NCI-H82 treated with DMSO at 0.1 percent for 48 hours (cell line): ENCODE results near the gene CCDC87.
"Not testable (repeated sequence)": the region's sequence is repeated elsewhere in the genome, so short reads cannot be mapped to it uniquely, and the experiment has no call there.

Source experiments
- DNase-seq: peaks from one replicate; lab custom pipeline; 2025; ENCODE audit not compliant: unreplicated experiment; lab: John Stamatoyannopoulos, UW

The CCDC87 gene

DNA sequence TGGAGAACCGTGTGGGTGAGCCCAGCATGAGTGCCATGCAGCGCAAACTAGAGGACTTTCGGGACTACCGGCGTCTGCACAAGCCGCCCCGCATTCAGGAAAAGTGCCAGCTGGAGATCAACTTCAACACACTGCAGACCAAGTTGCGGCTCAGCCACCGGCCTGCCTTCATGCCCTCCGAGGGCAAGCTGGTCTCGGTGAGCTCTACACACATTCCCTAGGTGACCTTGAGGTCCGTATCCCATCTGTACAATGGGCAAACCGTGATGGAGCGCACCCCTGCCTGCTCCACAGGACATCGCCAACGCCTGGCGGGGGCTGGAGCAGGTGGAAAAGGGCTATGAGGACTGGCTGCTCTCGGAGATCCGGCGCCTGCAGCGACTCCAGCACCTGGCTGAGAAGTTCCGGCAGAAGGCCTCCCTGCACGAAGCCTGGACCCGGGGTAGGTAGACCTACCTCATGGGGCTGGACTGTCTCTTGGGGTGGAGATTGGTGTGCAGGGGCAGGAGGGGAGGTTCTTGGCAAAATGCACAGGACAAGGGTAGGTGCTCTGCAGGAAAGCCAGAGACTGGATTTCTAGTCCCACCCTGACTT lies 35.0 kb downstream of the CCDC87 start:
- no peak for DNase-seq

DNA sequence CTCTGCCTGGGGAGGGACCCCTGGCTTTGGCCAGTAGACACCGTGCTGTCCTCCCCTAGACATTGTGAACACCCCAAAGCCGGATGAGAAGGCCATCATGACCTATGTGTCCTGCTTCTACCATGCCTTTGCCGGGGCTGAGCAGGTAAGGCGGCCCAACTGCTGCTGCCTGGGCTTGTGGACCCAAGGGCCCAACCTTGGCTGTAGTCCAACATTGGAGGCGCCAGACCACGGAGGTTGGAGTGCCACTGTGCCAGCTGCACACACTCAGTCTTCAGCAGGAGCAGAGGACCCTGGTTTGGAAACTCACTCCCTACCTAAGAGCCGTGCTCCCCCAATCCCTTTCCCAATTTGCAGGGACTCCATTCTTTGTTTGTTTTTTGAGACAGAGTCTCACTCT lies 36.8 kb downstream of the CCDC87 start:
- no peak for DNase-seq

DNA sequence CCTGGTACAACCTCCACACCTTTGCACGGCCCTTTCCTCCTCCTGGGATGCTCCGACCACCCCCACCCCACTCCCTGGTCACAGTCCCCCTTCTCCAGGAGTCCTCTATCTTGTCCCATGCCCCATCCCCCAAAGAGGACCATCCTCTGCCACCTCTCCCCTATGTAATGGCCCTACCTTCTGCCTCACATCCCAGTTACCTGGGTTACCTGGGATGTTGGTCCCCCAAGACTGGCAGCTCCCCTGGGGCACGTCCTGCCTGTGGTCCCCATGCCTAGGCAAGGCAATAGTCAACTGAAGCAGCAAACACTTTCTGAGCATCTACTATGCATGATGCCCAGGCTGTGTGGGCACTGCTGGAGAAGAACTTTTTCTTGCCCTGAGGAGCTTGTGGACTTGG lies 37.4 kb downstream of the CCDC87 start:
- DNase-seq: no peak

DNA sequence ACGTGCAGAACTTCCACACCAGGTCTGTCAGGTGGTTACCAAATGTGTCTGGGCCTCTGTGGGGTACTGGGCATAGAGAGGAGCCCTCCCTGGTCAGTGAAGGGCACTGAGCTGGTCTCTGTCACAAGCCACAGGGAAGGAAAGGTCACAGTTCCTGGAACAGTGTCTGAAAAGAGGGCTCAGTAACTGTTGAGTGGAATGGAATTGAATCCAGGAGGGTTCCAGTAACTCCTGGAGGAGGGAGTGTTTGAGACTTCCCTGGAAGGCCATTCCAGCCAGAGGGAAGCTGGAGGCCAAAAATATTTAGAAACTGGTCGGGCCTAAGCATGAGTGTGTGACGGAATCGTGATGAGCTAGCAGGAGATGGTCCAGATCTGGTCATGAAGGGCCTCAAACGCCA lies 38.3 kb downstream of the CCDC87 start:
- DNase-seq: no peak

DNA sequence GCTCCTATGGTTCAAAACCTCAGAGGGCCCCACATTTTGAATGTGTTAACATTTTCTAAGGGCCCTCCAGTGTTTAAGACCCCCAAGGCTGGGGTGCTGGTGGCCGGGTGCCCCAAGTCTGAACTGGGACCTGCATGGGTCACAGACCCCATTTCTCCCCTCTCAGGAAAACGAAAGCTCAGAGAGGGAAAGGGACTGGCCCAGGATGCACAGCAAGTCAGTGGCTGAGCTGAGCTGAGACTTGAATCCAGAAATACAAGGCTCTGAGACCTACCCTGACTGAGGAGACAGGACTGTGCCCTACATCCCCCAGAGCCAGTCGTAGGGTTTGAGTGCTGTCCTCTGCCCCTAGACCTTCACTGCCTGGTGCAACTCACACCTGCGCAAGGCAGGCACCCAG lies 42.0 kb downstream of the CCDC87 start:
- no peak for DNase-seq

DNA sequence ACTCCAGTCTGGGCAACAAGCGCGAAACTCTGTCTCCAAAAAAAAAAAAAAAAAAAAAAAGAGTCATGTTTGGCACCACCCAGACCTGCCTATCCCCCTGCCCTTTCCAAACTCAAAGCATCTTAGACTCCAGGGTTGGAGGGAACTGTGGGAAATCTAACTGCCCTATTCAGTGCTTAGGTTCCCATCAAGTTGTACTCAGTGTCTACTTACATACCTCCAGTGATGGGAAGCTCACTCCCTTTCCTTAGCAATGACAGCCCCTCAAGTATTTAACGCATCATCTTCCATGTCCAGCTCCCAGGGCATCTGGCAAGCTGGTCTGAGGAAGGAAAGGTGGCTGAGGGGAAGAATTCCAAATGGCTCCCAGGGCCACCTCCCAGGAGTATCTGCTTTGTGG lies 43.2 kb downstream of the CCDC87 start:
- DNase-seq: no peak

DNA sequence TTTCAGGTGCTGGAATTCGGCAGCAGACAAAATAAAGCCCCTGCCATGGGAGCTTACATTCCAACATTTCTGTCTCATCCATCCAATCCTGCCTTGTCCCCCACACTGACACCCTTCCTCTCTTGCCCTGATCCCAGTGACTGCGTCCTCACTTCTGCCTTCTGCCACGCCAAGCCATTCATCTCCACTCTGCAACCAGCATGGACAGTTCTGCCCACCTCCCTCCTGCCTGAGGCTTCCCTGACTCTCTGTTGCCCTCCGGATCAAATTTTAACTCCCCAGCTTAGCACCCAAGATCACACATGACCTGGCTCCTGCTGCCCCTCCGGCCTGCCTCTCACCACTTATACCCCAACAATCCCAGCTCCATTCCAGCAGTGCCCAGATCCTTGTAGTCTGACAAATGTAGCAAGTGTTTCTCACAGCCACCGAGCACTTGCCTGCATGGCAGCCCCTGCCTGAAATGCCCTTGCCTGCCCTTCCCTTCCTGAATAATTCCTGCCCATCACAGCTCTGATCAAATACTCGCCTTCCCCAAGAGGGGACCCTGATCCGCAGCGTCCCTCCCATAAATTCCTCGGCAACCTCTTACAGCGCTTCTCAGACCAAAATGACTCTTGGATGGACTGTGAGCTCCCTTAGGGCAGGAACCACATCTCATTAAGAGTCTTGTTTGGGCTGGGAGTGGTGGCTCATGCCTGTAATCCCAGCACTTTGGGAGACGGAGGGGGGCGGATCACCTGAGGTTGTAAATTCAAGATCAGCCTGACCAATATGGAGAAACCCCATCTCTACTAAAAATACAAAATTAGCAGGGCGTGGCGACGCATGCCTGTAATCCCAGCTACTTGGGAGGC lies 43.9 kb downstream of the CCDC87 start:
- DNase-seq: no peak

DNA sequence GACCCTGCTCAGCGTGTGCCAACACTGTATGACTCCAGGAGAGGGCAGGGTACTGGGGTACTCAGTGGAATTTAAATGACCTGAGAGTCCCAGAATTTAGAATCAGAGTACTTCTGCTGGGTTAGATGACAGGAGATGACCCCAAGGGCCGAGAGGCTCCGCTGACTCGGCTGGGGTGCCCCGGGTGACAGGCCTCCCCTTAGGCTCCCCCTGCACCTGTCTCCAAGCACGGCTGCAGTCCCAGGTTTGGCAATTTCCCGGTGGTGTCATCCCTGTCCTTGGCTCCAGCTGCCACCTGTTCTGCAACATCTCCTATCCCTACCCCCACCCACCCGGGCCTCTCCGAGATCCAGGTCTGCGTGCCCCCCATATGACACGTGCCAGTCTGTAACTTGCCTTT lies 44.8 kb downstream of the CCDC87 start:
- DNase-seq: no peak

DNA sequence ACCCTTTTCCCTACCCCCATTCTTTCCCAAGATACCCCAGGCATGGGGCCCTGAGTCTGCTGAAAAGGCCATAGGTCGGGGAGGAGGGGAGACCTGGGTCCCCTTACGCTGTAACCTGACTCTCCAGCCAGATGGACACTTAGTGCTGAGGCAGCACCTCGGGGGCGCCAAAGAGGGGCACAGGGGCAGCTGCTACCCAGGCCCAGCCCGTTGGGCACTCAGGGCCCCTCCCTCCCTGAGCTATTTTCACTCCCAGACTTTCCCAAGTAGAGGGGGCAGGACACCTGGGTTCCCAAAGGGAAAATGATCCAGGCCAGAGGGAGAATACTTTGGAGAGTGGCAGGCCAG lies 45.2 kb downstream of the CCDC87 start:
- DNase-seq: no peak

DNA sequence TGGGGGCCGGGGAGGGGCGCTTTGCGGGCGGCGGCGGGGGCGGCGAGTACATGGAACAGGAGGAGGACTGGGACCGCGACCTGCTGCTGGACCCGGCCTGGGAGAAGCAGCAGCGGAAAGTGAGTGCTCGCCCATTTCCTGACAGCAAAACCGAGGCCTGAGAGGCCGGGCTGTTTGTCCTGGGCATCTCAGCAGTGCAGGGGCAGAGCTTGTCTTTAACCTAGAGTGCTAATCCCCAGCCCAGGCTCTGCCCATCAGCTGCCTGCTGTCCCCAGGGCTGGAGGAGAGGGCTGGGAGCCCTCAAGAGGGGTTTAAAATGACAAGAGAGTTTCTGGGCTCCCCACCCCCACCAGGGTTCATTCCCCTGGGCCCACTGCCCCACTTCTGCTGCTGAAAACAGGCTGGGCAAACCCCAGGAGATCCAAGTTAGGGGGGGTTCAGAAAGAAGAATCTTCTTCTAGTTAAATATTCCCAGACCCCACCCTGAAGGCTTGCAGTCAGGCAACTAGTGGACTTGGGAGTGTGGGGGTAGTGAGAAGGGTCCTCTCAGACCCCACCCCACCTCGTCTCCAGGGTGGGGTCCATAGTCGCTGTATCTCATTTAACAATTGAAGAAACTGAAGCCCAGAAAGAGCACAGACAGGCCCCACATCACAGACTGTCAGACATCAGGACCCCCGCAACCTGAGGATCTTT lies 45.7 kb downstream of the CCDC87 start:
- no peak for DNase-seq

DNA sequence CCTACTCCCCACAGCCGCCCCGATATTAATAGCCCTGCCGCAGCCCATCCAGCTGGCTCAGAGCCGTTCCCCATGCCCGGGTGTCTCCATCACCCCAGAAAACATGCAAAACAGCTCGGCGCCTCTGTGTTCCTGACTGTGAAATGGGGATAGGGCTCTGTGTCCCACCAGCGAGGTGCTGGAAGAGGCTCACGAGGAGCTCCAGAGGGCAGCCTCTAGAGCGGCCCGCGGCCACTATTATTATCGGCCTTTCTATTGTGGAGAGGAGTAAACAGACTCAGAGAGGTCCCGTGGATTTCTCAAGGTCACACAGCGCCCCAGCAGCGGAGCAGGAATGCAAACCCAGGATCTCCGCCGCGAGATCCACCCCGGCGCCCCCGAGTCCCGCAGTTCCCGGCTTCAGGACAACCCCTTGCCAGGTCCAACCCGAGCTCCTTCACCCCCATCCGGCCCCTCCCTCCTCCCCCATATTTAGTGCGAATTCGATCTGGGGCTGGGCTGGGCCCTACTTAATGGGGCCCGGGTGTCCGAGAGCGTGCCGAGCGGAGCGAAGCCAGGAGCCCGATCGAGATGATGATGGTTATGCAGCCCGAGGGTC lies 46.4 kb downstream of the CCDC87 start, which contains the start of gene ACTN3:
ACTN3 (plus strand) TSS at position 536 of the 598 bp plus-strand sequence; CDS start at position 571, 35 bp downstream.
- DNase-seq: no peak

DNA sequence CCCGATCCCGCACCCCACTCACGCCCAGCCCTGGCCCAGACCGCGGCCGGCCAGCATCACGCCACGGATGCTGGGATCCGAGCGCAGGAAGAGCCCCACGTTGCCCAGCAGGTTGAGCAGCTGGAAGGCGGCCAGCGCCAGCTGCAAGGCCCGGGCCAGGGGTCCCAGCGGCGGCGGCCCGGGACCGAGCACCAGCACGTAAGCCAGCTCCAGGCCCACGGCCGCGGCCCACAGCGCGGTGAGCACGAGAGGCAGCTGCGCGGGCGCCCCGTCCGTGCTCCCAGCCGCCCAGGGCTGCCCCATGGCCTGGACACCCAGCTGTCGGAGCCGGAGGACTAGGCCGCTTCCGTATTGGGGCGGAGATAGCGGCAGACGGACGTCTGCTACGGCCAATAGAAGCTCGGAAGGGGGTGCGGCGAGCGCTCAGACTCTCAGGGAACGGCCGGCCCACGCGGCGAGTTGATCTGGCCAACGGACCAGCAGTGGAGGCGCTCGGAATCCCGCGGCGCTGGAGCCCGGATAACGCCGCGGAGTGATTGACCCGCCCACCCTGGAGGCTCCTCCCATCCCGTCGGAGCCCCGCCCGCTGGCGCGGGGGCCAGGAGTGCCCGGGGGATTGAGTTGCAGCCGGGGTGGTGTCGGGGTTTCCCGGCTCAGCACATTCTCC lies 47.0 kb downstream of the CCDC87 start, which contains the start of gene ZDHHC24:
ZDHHC24 (minus strand) TSS at position 348 of the 667 bp plus-strand sequence; CDS start at position 303, 45 bp downstream.
- DNase-seq: peak; percentile 84

DNA sequence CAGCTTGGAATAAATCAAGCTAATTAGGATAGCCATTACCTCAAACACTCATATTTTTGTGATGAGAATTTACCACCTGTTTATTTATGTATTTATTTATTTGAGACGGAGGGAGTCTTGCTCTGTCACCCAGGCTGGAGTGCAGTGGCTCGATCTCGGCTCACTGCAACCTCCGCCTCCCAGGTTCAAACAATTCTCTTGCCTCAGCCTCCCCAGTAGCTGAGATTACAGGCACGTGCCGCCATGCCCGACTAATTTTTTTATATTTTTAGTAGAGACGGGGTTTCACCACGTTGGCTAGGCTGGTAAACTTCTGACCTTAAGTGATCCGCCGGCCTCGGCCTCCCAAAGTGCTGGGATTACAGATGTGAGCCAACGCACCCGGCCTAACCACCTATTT lies 47.9 kb downstream of the CCDC87 start:
- DNase-seq: not testable (repeated sequence)

DNA sequence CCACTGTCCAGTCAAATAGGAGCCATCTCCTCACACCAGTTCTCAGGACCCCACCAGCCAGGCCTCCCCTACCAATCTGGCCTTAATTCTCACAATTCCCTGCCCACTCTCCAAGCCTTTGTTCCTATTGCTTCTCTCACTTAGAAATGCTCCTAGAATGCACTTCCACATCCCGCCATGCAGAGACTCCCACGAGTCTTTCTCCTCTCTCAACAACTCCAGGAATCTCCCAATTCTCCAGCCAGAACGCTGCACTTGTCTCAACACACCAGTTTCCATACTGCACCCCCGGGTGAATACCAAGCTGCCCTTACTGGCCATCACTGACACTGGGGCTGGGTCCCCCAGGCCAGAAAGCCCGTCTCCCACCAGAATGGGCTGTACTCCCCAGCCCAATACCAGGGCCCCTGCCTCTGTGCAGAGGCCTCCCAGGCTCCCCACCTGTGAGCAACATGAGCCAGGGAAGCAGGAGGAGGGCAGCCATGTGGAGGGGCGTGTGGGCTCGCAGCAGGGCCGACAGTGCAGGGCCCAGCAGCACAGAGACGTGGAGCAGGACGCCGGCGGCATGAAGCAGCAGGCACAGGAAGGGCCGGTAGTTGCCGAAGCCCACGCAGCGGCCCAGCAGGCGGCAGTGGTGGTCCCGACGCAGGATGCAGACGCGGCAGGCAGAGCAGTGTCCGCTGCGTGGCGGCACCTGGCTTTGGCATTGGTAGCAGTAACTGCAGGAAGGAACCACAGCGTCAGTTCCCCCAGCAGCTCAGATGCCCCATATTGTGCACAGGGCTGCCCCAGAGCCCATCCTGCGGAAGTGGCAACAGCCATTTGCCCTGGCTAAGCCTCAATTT lies 49.4 kb downstream of the CCDC87 start:
- peak; percentile 4 for DNase-seq

DNA sequence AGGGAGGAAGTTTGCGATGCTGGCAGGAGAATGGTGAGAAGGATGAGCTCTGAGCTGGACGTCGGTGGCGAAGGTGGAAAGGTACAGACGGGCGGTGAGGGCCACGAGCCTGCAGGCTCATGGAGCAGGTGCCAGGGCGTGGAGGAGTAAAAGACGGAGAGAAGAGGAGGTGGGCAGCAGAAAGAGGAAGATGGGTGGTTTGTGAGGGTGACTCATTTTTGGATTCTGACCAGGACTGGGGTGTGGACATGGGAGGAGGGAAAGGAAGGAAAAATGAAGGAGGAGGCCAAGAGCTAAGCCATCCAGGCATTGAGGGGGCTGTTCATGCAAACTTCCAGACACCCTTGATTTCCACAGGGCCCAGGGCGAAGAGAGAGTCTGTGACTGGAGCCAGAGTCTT lies 50.5 kb downstream of the CCDC87 start:
- no peak for DNase-seq

DNA sequence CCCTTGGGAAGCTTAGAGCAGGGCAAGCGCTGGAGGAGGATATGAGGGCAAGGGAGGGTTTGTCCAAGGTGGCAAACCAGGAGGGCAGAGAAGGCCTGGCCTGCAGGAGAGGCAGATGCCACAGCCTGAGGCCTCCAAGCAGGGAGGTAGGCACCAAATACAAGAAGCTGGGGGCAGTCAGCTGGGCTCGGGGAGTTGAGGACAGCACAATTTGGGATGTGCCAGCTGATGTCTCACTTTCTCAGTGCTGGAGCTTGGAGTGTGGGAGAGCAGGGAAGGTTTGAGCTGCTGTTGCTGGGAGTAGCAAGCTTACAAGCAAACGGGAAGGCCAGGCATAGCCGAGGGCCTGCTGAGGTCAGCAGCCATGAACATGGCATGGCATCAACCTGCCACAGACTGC lies 51.0 kb downstream of the CCDC87 start:
- DNase-seq: no peak

DNA sequence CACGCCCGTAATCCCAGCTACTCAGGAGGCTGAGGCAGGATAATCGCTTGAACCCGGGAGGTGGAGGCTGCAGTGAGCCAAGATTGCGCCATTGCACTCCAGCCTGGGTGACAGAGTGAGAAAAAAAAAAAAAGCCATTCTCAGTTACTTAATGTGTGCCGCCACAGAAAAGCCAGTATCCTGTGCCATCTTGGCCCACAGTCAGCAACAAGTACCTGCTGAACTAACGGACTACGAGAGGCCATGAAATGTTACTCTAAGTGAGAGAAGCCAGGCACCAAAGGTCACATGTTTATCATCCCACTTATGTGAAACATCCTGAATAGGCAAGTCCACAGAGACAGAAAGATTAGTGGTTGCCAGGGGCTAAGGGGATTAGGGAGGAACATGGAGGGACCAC lies 52.3 kb downstream of the CCDC87 start:
- DNase-seq: not testable (repeated sequence)
